Heart right ventricle (tissue), 16 donors: Measurements from ENCODE around the gene AFF2. TPM values are rescaled to one million over a fixed set of nuclear protein-coding genes. Genes with fewer than 3 reads are reported as not detected.

ENCODE experiments used
- ATAC-seq, 8 donors: fragments of 200-7000 bp; cut with Tn5 transposase; one replicate each; pipeline ENCODE4 v1.9.1; 2020; ENCODE audit warnings: mild to moderate bottlenecking in 8 of 8, moderate library complexity in 8 of 8, moderate number of reproducible peaks in 1 of 8
- DNase-seq, 2 donors: peaks; one replicate each; pipeline ENCODE4 v3.0.0-alpha.2; 2020
- H3K27ac ChIP-seq, 10 donors: fragments of 200-600 bp; sonication (generic) in 2 of 10; one replicate each; pipeline versions ENCODE4 v1.5.0 to v1.8.0; 2020 to 2022; ENCODE audit warnings: mild to moderate bottlenecking in 3 of 10
- H3K27me3 ChIP-seq, 7 donors: fragments of 200-600 bp; one replicate each; pipeline ENCODE4 v1.8.0; 2021 to 2022; ENCODE audit warnings: mild to moderate bottlenecking in 2 of 7
- H3K36me3 ChIP-seq, 9 donors: fragments of 200-600 bp; sonication (generic) in 1 of 9; one replicate each; pipeline versions ENCODE4 v1.5.0 to v1.8.0; 2020 to 2022; ENCODE audit warnings: mild to moderate bottlenecking in 2 of 9
- H3K4me1 ChIP-seq, 9 donors: fragments of 200-600 bp; sonication (generic) in 1 of 9; one replicate each; pipeline versions ENCODE4 v1.5.0 to v1.8.0; 2020 to 2022; ENCODE audit warnings: mild to moderate bottlenecking in 4 of 9
- H3K4me3 ChIP-seq, 10 donors: fragments of 200-600 bp; sonication (generic) in 2 of 10; one replicate each; pipeline versions ENCODE4 v1.5.0 to v1.8.0; 2020 to 2022; ENCODE audit warnings: mild to moderate bottlenecking in 7 of 10, moderate library complexity in 2 of 10
- H3K9me3 ChIP-seq, 11 donors: fragments of 200-600 bp in 10 of 11; sonication (generic) in 2 of 11; one replicate each; pipeline versions ENCODE4 v1.5.0 to v1.8.0; 2013 to 2022; ENCODE audit warnings: mild to moderate bottlenecking in 2 of 11, control low read depth in 1 of 11, moderate library complexity in 1 of 11
- CTCF ChIP-seq, 9 donors: fragments of 200-600 bp; sonication (generic) in 2 of 9; IDR thresholded peaks; one replicate each; pipeline versions ENCODE4 v1.5.0 to v1.8.0; 2021 to 2022; ENCODE audit warnings: antibody characterized with exemption in 9 of 9, mild to moderate bottlenecking in 5 of 9, moderate library complexity in 1 of 9
- WGBS, 2 donors: extraction: QIAGEN DNeasy Blood & Tissue Kit; methylation state at CpG; one replicate each; pipeline ENCODE4 v1.1.7; 2013; ENCODE audit warnings: inconsistent platforms in 1 of 2; 5-methylcytosine and 5-hydroxymethylcytosine counted together
- intact Hi-C, 10 donors: fragments of 100-400 bp; cut with DNase I; formaldehyde crosslinking; loops; one replicate each; pipeline versions ENCODE4 v1.11.1 to v1.14.2; 2022
- polyA plus RNA-seq, 2 donors: library from polyadenylated mRNA; stranded (reverse); fragments of 200-250 nt; gene quantifications; one replicate each; pipeline ENCODE4 v1.2.3, GENCODE V29; 2013
- total RNA-seq, 10 donors: library from RNA; stranded (reverse); fragmentation: NEBNext Ultra II Directional in 3 of 10; extraction: Animal tissue kit (Norgen Biotek cat#: 25700) in 3 of 10; gene quantifications; one replicate each; pipeline versions ENCODE4 v1.2.1 to v1.2.4, GENCODE V29; 2021 to 2023
- donor health status: Arrhythmogenic right ventricular cardiomyopathy.
- donor health status: ischemic (EF 13 %, LVEDD 7.1; RV severe dilation, severe dysfunction).
- donor health status: healthy with polysubstance abuse.
- donor health status: DM: no; HTN: yes; CAD: no.
- donor health status: DM: no; HTN: no; CAD: no.
- donor health status: ischemic (EF 25% LVEDD 6.9; RV normal size, moderate dysfunction).
- donor health status: ischemic (EF 25% LVEDD 5.7; RV mildly dilated, moderate dysfunction).
- donor health status: healthy.
- donor health status: DM: yes; HTN: yes; CAD: no.
- donor health status: Ischemic cardiomyopathy.
- donor health status: ischemic (EF 35%, LVEDD 5.7; RV mildly dilated, moderate dysfunction).
- donor health status: nonischemic (EF 11% LVEDD 7.7; RV severe dilation, severe dysfunction).
- donor health status: DM: yes; HTN: yes; CAD: no.
- donor health status: PGD.
- donor health status: ischemic (EF 29% LVEDD 5.4; RV normal size, mild dysfunction).
- donor health status: nonischemic (EF 23%, LVEDD 6.1; RV moderate dilation, normal function).

Gene AFF2
- total and polyA plus RNA-seq, 12 donors, result 0.01 to 0.59 (median 0.20) TPM; not detected in 2

- no peaks in the 10 kb centered on the region for H3K9me3 ChIP-seq
- H3K4me1 ChIP-seq, result peaks cover 0 to 10% (median 6%) of the 10 kb centered on the region in 9 donors
- intact Hi-C loops, result no loop called here
- WGBS, 2 donors, result 55 to 69% methylated on average over 3 of the region's 3 CpGs
- no peak overlapping the region for H3K4me3 ChIP-seq
- H3K27me3 ChIP-seq, result peaks cover 0 to 36% (median 21%) of the 10 kb centered on the region in 7 donors
- no peaks in the 10 kb centered on the region for H3K36me3 ChIP-seq
- TF ChIP-seq CTCF (IDR thresholded peaks at IDR 0.05), result no peak
- DNase-seq, result no peak
- no peak overlapping the region for H3K27ac ChIP-seq
- no peak for ATAC-seq
These were observed 2.4 kb upstream of the AFF2 start for GRCh38 chrX:148498067-148498466.

- peaks cover 0 to 54% (median 37%) of the 10 kb centered on the region in 7 donors for H3K27me3 ChIP-seq
- H3K4me3 ChIP-seq, result peak overlapping the region in 4 of 10 donors; percentile 14 to 28 (median 26)
- no peak for TF ChIP-seq CTCF (IDR thresholded peaks at IDR 0.05)
- 47 to 50% methylated on average over 31 to 35 of the region's 35 CpGs for WGBS, 2 donors
- H3K36me3 ChIP-seq, result no peaks in the 10 kb centered on the region
- no peak overlapping the region for H3K27ac ChIP-seq
- intact Hi-C loops, result no loop called here
- ATAC-seq (no peak), DNase-seq (no peak)
- H3K9me3 ChIP-seq, result no peaks in the 10 kb centered on the region
- H3K4me1 ChIP-seq, result peaks cover 0 to 10% (median 6%) of the 10 kb centered on the region in 9 donors
These were observed 587 bp upstream of the AFF2 start for GRCh38 chrX:148499638-148500422.

- intact Hi-C loops, result no loop called here
- TF ChIP-seq CTCF (IDR thresholded peaks at IDR 0.05), result no peak
- no peak overlapping the region for H3K27ac ChIP-seq
- WGBS, 2 donors, result 1 to 3% methylated on average over 30 to 43 of the region's 43 CpGs
- peaks cover 0 to 63% (median 37%) of the 10 kb centered on the region in 7 donors for H3K27me3 ChIP-seq
- H3K36me3 ChIP-seq, result no peaks in the 10 kb centered on the region
- no peaks in the 10 kb centered on the region for H3K9me3 ChIP-seq
- H3K4me3 ChIP-seq, result peak overlapping the region in 9 of 10 donors; percentile 21 to 54 (median 45)
- H3K4me1 ChIP-seq, result peaks cover 0 to 10% (median 6%) of the 10 kb centered on the region in 9 donors
- ATAC-seq (no peak), DNase-seq (peak in 1 of 2 donors; percentile 1)
These were observed 1.1 kb downstream of the AFF2 start for GRCh38 chrX:148501386-148502066.

GRCh38 chrX:148504506-148504905, 4.1 kb downstream of the AFF2 start:
- intact Hi-C loops, result no loop called here
- WGBS, 2 donors, result 57 to 69% methylated on average over 15 of the region's 15 CpGs
- ATAC-seq, result no peak
- no peaks in the 10 kb centered on the region for H3K9me3 ChIP-seq
- H3K27me3 ChIP-seq, result peaks cover 0 to 74% (median 38%) of the 10 kb centered on the region in 7 donors
- TF ChIP-seq CTCF (IDR thresholded peaks at IDR 0.05), result no peak
- no peaks in the 10 kb centered on the region for H3K36me3 ChIP-seq
- no peak overlapping the region for H3K4me3 ChIP-seq
- no peak overlapping the region for H3K27ac ChIP-seq
- H3K4me1 ChIP-seq, result peaks cover 0 to 10% (median 6%) of the 10 kb centered on the region in 9 donors
- no peak for DNase-seq
